ENCODE results near the gene MRAS.

DNA sequence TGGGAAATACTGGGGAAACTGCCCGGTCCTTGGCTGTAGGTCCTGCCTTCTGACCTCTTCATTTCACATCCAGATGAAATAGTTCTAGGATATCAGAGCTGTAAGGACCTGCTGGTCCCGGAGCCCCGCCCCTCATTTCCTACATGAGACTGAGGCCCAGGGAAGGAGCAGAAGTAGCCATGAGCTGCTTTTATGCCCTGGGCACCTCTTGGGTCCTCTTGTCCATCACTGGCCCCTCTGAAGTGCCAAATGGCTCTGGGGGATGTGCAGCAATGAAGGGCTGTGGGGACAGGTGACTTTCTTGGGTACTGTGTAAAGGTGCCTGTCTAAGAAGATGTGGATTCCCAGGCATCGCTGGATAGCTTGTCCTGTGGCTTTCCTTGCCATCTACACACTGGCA lies 45.8 kb downstream of the MRAS start:
- no peak for TF ChIP-seq POLR2A (IDR thresholded peaks at IDR 0.05; ENCODE audit: extremely low read depth, insufficient read length)
- TF ChIP-seq, protein P1, sequence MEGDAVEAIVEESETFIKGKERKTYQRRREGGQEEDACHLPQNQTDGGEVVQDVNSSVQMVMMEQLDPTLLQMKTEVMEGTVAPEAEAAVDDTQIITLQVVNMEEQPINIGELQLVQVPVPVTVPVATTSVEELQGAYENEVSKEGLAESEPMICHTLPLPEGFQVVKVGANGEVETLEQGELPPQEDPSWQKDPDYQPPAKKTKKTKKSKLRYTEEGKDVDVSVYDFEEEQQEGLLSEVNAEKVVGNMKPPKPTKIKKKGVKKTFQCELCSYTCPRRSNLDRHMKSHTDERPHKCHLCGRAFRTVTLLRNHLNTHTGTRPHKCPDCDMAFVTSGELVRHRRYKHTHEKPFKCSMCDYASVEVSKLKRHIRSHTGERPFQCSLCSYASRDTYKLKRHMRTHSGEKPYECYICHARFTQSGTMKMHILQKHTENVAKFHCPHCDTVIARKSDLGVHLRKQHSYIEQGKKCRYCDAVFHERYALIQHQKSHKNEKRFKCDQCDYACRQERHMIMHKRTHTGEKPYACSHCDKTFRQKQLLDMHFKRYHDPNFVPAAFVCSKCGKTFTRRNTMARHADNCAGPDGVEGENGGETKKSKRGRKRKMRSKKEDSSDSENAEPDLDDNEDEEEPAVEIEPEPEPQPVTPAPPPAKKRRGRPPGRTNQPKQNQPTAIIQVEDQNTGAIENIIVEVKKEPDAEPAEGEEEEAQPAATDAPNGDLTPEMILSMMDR (IDR thresholded peaks at IDR 0.05; ENCODE audit: low read depth, low read length), result no peak

Data from NB4 (cell line).